ENCODE data around the gene HOXD8.

- TF ChIP-seq CTCF (IDR thresholded peaks at IDR 0.05) (no peak), EP300 (IDR thresholded peaks at IDR 0.05) (no peak)
Observed at GRCh38 chr2:176104316-176105077, 25.0 kb upstream of the HOXD8 start.

Data from upper lobe of left lung (tissue), 4 donors.